HCT116 (cell line): ENCODE data around the gene ITGA7. TPM values are rescaled to one million over a fixed set of nuclear protein-coding genes. Genes with fewer than 3 reads are reported as not detected.

Experiments
- ATAC-seq: fragments of 200-7000 bp; cut with Tn5 transposase; 2 replicates; pipeline ENCODE4 v1.9.1; 2020; ENCODE audit warnings: mild to moderate bottlenecking, moderate library complexity
- BruUV-seq: library from RNA; stranded (reverse); fragments of 400-500 nt; replicated peaks from 2 replicates; lab custom pipeline; 2021; lab: Mats Ljungman, UMichigan
- CTCF ChIA-PET: fragments of 300-600 bp; sonication (Branson Sonifier 250); formaldehyde crosslinking; loops from one replicate; lab custom pipeline; 2021; ENCODE audit warnings: antibody characterized with exemption; lab: Charles Lee
- POLR2A ChIA-PET: fragments of 300-600, 350-600 bp; sonication (Branson Sonifier 250); formaldehyde crosslinking; loops from one replicate; lab custom pipeline; 2021; ENCODE audit warnings: antibody characterized with exemption; lab: Charles Lee
- RAD21 ChIA-PET, 2 experiments: fragments of 300-600 bp; sonication (Branson Sonifier 250); formaldehyde crosslinking; loops; one replicate each; lab custom pipeline; 2023; ENCODE audit warnings: low total read pairs in 2 of 2; ENCODE audit not compliant: uncharacterized antibody in 2 of 2, unreplicated experiment in 2 of 2, low non-redundant PET in 1 of 2; lab: Charles Lee
- DNase-seq: peaks from one replicate; pipeline ENCODE4 v3.0.0-alpha.2; 2010; ENCODE audit warnings: low read depth, low spot score
- H2AFZ ChIP-seq: fragments of 200-600 bp; shearing (Covaris generic), sonication (generic); 2 replicates; pipeline ENCODE4 v1.6.1; 2017; ENCODE audit warnings: low read depth, mixed run types, mixed read lengths, antibody characterized with exemption, low read length; ENCODE audit not compliant: poor library complexity, severe bottlenecking
- H3K27ac ChIP-seq: 2 replicates; pipeline ENCODE4 v1.5.1; 2012; ENCODE audit warnings: low read depth, low read length
- H3K27me3 ChIP-seq: fragments of 200-600 bp; sonication (generic); 2 replicates; pipeline ENCODE4 v1.6.1; 2016; ENCODE audit warnings: mixed run types, low read length, mixed read lengths; ENCODE audit not compliant: insufficient read depth
- H3K36me3 ChIP-seq, 2 experiments: fragments of 200-500 bp in 1 of 2; fragments of 200-600 bp in 1 of 2; sonication (Bioruptor generic) in 1 of 2; sonication (generic) in 1 of 2; 2 replicates each; pipeline versions ENCODE4 v1.5.1 to v1.6.1; 2014 to 2016; ENCODE audit warnings: low read length in 2 of 2, inconsistent platforms in 1 of 2, mixed read lengths in 1 of 2, mixed run types in 1 of 2; ENCODE audit not compliant: insufficient read depth in 2 of 2, control insufficient read depth in 1 of 2
- H3K4me1 ChIP-seq, 2 experiments: fragments of 200-600 bp in 1 of 2; sonication (generic) in 1 of 2; 2 replicates each; pipeline versions ENCODE4 v1.5.1 to v1.6.1; 2012 to 2017; ENCODE audit warnings: low read length in 2 of 2, inconsistent platforms in 1 of 2, mild to moderate bottlenecking in 1 of 2, mixed read lengths in 1 of 2, mixed run types in 1 of 2, moderate library complexity in 1 of 2; ENCODE audit not compliant: insufficient read depth in 2 of 2, control insufficient read depth in 1 of 2
- H3K4me2 ChIP-seq: fragments of 200-600 bp; sonication (generic); 2 replicates; pipeline ENCODE4 v1.6.1; 2017; ENCODE audit warnings: mixed run types, low read length, mixed read lengths
- H3K4me3 ChIP-seq, 2 experiments: fragments of 200-600 bp in 1 of 2; sonication (generic) in 1 of 2; replicated peaks in 1 of 2; 2 replicates each; pipeline ENCODE4 v1.5.1; 2011 to 2016; ENCODE audit warnings: low read length in 2 of 2, control low read depth in 1 of 2, low read depth in 1 of 2, mild to moderate bottlenecking in 1 of 2, mixed read lengths in 1 of 2, mixed run types in 1 of 2
- H3K79me2 ChIP-seq: fragments of 200-600 bp; sonication (generic); 2 replicates; pipeline ENCODE4 v1.6.1; 2017; ENCODE audit warnings: mild to moderate bottlenecking, mixed run types, low read length, moderate library complexity, mixed read lengths; ENCODE audit not compliant: insufficient read depth
- H3K9ac ChIP-seq: fragments of 200-600 bp; sonication (generic); 2 replicates; pipeline ENCODE4 v1.6.1; 2016; ENCODE audit warnings: low read length, mixed read lengths
- H3K9me2 ChIP-seq: fragments of 200-600 bp; sonication (generic), shearing (Covaris generic); 2 replicates; pipeline ENCODE4 v1.6.1; 2017; ENCODE audit warnings: mixed run types, mild to moderate bottlenecking, moderate library complexity; ENCODE audit not compliant: insufficient read depth
- H3K9me3 ChIP-seq, 2 experiments: fragments of 200-500 bp in 1 of 2; fragments of 200-600 bp in 1 of 2; sonication (Bioruptor generic) in 1 of 2; sonication (generic) in 1 of 2; 2 replicates each; pipeline ENCODE4 v1.6.1; 2014 to 2017; ENCODE audit warnings: low read length in 2 of 2, mixed read lengths in 2 of 2, inconsistent platforms in 1 of 2, low read depth in 1 of 2, mild to moderate bottlenecking in 1 of 2, mixed run types in 1 of 2, moderate library complexity in 1 of 2; ENCODE audit not compliant: control insufficient read depth in 1 of 2, insufficient read depth in 1 of 2
- H4K20me1 ChIP-seq: fragments of 200-600 bp; sonication (generic), shearing (Covaris generic); 2 replicates; pipeline ENCODE4 v1.6.1; 2017; ENCODE audit warnings: mixed run types, mild to moderate bottlenecking, moderate library complexity; ENCODE audit not compliant: insufficient read depth
- EZH2phosphoT487 ChIP-seq: fragments of 200-600 bp; IDR thresholded peaks from 2 replicates; pipeline ENCODE4 v1.6.1; 2018; ENCODE audit warnings: antibody characterized with exemption, borderline replicate concordance
- FOSL1 ChIP-seq: IDR thresholded peaks from 2 replicates; pipeline ENCODE4 v1.6.1; 2012; ENCODE audit warnings: low read depth
- intact Hi-C: fragments of 100-400 bp; cut with micrococcal nuclease; formaldehyde crosslinking; loops from 2 replicates; pipeline ENCODE4 v1.10.0; 2022
- total RNA-seq: library from RNA; stranded (reverse); gene quantifications from one replicate; pipeline ENCODE4 v1.2.1, GENCODE V29; 2021; ENCODE audit not compliant: unreplicated experiment
- TF ChIP-seq, protein P1 (sequence below): IDR thresholded peaks from 2 replicates; pipeline ENCODE4 v1.6.1; 2011; ENCODE audit warnings: mild to moderate bottlenecking, low read length, moderate library complexity; ENCODE audit not compliant: insufficient replicate concordance; ENCODE audit errors: extremely low read depth
- TF ChIP-seq, protein P2 (sequence below): IDR thresholded peaks from 2 replicates; pipeline ENCODE4 v1.6.1; 2012; ENCODE audit warnings: low read depth

The ITGA7 gene
- total RNA-seq, 1 experiment from 2014 or later: 17.8 TPM

DNA sequence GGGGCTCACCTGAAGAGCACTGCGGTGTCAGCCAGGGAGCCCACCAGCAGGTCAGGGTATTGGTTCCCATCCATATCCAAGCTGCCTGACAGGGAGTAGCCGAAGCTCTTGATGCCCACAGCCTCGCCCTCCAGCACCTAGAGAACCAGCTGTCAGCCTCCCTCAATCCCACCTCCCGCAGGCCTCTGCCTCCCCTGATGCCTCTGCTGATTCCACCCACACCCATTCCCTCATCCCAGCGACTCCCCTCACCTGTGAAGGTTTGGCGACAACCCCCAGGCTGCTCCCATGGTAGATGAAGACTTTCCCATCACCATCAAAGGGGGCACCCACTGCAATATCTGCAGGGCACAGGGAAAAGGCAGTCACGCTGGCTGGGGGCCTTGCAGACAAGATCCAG lies 10.0 kb downstream of the ITGA7 start:
- Histone ChIP-seq H3K4me1 (peaks cover 0 to 4% of the 10 kb centered on the region in 2 experiments; a peak in 1 of 4 replicates), H3K9me2 (no peaks in the 10 kb centered on the region), H3K9me3 (no peaks in the 10 kb centered on the region), H3K4me3 (no peak overlapping the region), H2AFZ (no peak overlapping the region), H3K79me2 (no peaks in the 10 kb centered on the region), H3K4me2 (no peak overlapping the region), H3K9ac (no peak overlapping the region), H4K20me1 (no peaks in the 10 kb centered on the region), H3K27me3 (no peaks in the 10 kb centered on the region), H3K27ac (no peak overlapping the region), H3K36me3 (no peaks in the 10 kb centered on the region)
- ChIA-PET POLR2A (no interaction called here), RAD21 (no interaction called here), CTCF (no interaction called here)
- no TSS peak for BruUV-seq
- no peak for DNase-seq
- TF ChIP-seq, protein P1, sequence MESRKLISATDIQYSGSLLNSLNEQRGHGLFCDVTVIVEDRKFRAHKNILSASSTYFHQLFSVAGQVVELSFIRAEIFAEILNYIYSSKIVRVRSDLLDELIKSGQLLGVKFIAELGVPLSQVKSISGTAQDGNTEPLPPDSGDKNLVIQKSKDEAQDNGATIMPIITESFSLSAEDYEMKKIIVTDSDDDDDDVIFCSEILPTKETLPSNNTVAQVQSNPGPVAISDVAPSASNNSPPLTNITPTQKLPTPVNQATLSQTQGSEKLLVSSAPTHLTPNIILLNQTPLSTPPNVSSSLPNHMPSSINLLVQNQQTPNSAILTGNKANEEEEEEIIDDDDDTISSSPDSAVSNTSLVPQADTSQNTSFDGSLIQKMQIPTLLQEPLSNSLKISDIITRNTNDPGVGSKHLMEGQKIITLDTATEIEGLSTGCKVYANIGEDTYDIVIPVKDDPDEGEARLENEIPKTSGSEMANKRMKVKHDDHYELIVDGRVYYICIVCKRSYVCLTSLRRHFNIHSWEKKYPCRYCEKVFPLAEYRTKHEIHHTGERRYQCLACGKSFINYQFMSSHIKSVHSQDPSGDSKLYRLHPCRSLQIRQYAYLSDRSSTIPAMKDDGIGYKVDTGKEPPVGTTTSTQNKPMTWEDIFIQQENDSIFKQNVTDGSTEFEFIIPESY: no peak
- TF ChIP-seq FOSL1 (no peak), EZH2phosphoT487 (no peak)
- ATAC-seq: no peak
- intact Hi-C loops: no loop called here

DNA sequence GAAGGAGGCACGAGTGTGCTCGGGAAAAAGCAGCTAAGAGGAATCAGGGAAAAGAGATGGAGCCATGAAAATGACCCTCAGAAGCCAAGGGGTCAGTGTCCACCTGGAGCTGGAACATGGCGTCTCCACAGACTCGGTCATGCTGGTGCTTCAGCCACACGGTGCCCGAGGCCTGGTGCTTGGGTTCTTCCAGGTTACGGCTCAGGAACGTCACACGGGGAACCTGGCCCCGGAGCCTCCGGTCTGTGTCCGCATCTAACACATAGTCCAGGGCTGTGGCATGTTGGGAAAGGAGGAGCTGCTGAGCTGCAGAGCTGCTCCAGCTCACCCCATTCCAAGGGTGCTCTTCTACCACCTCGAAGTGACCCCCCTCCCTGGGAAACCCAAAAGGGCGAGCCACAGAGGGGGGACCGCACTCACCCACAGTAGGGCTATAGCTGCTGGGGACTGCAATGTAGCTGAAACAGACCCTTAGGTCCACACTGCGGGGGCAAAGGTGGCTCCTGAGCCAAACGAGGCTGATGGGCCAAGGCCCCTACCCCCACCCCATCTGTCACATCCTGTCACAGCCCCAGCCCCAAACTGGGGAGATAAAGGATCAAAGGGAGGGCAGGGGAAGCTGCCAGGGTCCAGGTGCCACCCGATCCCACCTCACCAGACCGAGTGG lies 10.8 kb downstream of the ITGA7 start:
- POLR2A ChIA-PET: no interaction called here
- intact Hi-C loops: no loop called here

More for the DNA sequence above, 10.8 kb downstream of the ITGA7 start:
- ChIA-PET CTCF (interaction anchor here (1.5 kb wide), 1 partner anchor 9 kb away, joined by 12 read pairs; no protein-coding TSS in a partner anchor), RAD21 (no interaction called here)
- Histone ChIP-seq H3K4me1 (peaks cover 0 to 4% of the 10 kb centered on the region in 2 experiments; a peak in 1 of 4 replicates), H3K4me2 (no peak overlapping the region), H3K79me2 (no peaks in the 10 kb centered on the region), H2AFZ (no peak overlapping the region), H3K9me3 (no peaks in the 10 kb centered on the region), H3K27me3 (no peaks in the 10 kb centered on the region), H3K36me3 (no peaks in the 10 kb centered on the region), H3K27ac (no peak overlapping the region), H3K9me2 (no peaks in the 10 kb centered on the region), H3K4me3 (no peak overlapping the region), H3K9ac (no peak overlapping the region), H4K20me1 (no peaks in the 10 kb centered on the region)
- BruUV-seq: no TSS peak
- TF ChIP-seq, protein P2, sequence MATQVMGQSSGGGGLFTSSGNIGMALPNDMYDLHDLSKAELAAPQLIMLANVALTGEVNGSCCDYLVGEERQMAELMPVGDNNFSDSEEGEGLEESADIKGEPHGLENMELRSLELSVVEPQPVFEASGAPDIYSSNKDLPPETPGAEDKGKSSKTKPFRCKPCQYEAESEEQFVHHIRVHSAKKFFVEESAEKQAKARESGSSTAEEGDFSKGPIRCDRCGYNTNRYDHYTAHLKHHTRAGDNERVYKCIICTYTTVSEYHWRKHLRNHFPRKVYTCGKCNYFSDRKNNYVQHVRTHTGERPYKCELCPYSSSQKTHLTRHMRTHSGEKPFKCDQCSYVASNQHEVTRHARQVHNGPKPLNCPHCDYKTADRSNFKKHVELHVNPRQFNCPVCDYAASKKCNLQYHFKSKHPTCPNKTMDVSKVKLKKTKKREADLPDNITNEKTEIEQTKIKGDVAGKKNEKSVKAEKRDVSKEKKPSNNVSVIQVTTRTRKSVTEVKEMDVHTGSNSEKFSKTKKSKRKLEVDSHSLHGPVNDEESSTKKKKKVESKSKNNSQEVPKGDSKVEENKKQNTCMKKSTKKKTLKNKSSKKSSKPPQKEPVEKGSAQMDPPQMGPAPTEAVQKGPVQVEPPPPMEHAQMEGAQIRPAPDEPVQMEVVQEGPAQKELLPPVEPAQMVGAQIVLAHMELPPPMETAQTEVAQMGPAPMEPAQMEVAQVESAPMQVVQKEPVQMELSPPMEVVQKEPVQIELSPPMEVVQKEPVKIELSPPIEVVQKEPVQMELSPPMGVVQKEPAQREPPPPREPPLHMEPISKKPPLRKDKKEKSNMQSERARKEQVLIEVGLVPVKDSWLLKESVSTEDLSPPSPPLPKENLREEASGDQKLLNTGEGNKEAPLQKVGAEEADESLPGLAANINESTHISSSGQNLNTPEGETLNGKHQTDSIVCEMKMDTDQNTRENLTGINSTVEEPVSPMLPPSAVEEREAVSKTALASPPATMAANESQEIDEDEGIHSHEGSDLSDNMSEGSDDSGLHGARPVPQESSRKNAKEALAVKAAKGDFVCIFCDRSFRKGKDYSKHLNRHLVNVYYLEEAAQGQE: no peak
- ATAC-seq: no peak
- DNase-seq: no peak
